Smooth muscle cell (in vitro differentiated cells): ENCODE results near the gene VDAC2. TPM values are rescaled to one million over a fixed set of nuclear protein-coding genes. Genes with fewer than 3 reads are reported as not detected.

Experiments used
- DNase-seq: peaks from one replicate; lab custom pipeline; 2025; ENCODE audit not compliant: unreplicated experiment; lab: John Stamatoyannopoulos, UW
- H2AFZ ChIP-seq: fragments of 200-600 bp; sonication (generic); 2 replicates; pipeline ENCODE4 v1.6.0; 2016; ENCODE audit warnings: antibody characterized with exemption, low read depth, mild to moderate bottlenecking
- H3F3A ChIP-seq: fragments of 200-600 bp; sonication (generic); 2 replicates; pipeline ENCODE4 v1.6.0; 2017; ENCODE audit warnings: antibody characterized with exemption, low read depth
- H3K27ac ChIP-seq: fragments of 200-600 bp; sonication (generic); 2 replicates; pipeline ENCODE4 v1.5.1; 2016; ENCODE audit warnings: low read depth, mild to moderate bottlenecking
- H3K27me3 ChIP-seq: fragments of 200-600 bp; sonication (generic); 2 replicates; pipeline ENCODE4 v1.6.1; 2016; ENCODE audit warnings: low read depth, mild to moderate bottlenecking
- H3K36me3 ChIP-seq: fragments of 200-600 bp; sonication (generic); 2 replicates; pipeline ENCODE4 v1.5.1; 2016; ENCODE audit warnings: low read depth
- H3K4me1 ChIP-seq: fragments of 200-600 bp; sonication (generic); 2 replicates; pipeline ENCODE4 v1.5.1; 2016; ENCODE audit warnings: low read depth
- H3K4me2 ChIP-seq: fragments of 200-600 bp; sonication (generic); 2 replicates; pipeline ENCODE4 v1.6.0; 2016; ENCODE audit warnings: mild to moderate bottlenecking
- H3K4me3 ChIP-seq: fragments of 200-600 bp; sonication (generic); 2 replicates; pipeline ENCODE4 v1.5.1; 2016; ENCODE audit warnings: mild to moderate bottlenecking
- H3K79me2 ChIP-seq: fragments of 200-600 bp; sonication (generic); 2 replicates; pipeline ENCODE4 v1.6.0; 2016; ENCODE audit warnings: low read depth, mild to moderate bottlenecking
- H3K9ac ChIP-seq: fragments of 200-600 bp; sonication (generic); 2 replicates; pipeline ENCODE4 v1.6.0; 2016; ENCODE audit warnings: low read depth
- H3K9me3 ChIP-seq: fragments of 200-600 bp; sonication (generic); replicated peaks from 2 replicates; pipeline ENCODE4 v1.5.1; 2016; ENCODE audit warnings: low read depth
- H4K20me1 ChIP-seq: fragments of 200-600 bp; sonication (generic); 2 replicates; pipeline ENCODE4 v1.6.0; 2016; ENCODE audit warnings: low read depth
- WGBS: methylation state at CpG from one replicate; pipeline ENCODE4 v1.1.7; 2016; ENCODE audit warnings: low lambda C conversion rate; 5-methylcytosine and 5-hydroxymethylcytosine counted together
- polyA plus RNA-seq: library from polyadenylated mRNA; unstranded; fragments of >200 nt; fragmentation: Nextera tagmentation; extraction: Ambion mirVana; gene quantifications from 2 replicates; pipeline ENCODE4 v1.2.1, GENCODE V29; 2016
- total RNA-seq: library from RNA; depleted of rRNA; stranded (reverse); fragments of >200 nt; gene quantifications from 2 replicates; pipeline ENCODE4 v1.2.3, GENCODE V29; 2014
- TF ChIP-seq, protein P1 (sequence below): fragments of 200-600 bp; sonication (generic); IDR thresholded peaks from 2 replicates; pipeline ENCODE4 v1.5.1; 2017; ENCODE audit warnings: borderline replicate concordance, mild to moderate bottlenecking, antibody characterized with exemption; ENCODE audit not compliant: insufficient read depth, poor library complexity, severe bottlenecking

VDAC2 gene
- total and polyA plus RNA-seq, 2 experiments from 2014 or later, result 183 to 207 TPM

DNA sequence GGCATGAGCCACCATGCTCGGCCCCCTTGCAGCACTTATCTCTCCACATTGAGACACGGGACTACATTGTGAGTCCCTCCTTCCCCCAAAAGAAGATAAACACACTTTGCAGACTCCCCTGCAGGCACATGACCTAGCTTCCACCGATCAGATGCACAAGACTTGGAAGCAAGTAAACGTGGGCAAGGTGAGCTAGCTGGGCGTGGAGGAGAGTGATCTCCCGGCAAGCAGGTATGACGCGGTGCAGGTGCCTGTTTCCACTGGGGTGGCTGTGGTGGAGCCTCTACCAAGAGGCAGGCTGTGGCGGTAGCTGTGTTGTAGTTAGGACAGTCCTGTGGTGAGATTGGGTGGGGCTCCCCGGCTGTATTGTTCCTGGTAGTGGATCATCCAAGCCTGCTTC lies 32.8 kb downstream of the VDAC2 start:
- H3K27me3 ChIP-seq, result no peaks in the 10 kb centered on the region
- no peak for DNase-seq
- no peaks in the 10 kb centered on the region for H3K9me3 ChIP-seq

DNA sequence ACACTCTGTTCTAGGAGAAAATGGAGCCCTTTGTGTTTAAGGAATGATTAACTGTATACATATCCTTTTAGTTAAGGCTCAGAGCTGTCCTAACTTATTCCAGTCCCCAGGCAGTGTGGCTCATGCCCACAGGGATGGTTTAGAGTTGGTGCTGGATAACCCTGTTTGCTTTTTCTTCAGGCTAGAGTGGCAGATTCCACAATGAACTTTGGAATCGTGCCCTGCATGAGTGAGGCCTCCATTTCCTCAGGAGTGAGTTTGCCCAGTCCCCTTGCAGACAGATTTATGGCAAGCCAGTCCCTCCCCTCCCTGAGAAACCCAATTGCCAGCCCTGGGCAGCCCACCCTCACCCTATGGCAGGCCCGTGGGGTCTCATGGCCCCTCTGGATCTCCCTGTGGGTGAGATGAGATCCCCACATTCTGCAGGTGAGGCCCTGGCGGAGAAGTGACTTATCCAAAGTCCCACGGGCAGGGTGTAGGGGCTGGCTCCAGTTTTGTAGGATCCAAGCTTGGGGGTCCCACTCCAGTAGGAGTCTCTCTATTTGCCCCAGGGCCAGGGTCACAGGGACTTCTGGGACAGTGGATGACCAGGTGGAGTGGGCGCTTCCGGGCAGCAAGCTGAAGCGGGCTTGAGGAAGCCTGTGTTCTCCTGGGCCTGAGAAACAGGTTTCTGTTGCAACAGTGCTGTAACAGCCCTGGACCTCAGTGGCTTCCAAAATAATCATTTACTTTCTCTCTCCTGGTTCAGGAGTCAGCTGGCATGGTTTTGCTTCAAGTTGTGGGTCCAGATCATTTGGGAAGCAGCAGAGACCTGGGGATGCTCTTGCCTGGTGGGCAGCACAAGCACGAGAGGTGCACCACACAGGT lies 34.1 kb downstream of the VDAC2 start:
- Histone ChIP-seq H3K4me2 (no peak overlapping the region), H2AFZ (no peak overlapping the region), H3F3A (no peaks in the 10 kb centered on the region), H3K4me3 (no peak overlapping the region), H3K9me3 (no peaks in the 10 kb centered on the region), H3K27ac (no peak overlapping the region), H3K36me3 (no peaks in the 10 kb centered on the region), H4K20me1 (no peaks in the 10 kb centered on the region), H3K27me3 (no peaks in the 10 kb centered on the region), H3K9ac (no peak overlapping the region), H3K4me1 (no peaks in the 10 kb centered on the region), H3K79me2 (no peaks in the 10 kb centered on the region)
- no peak for DNase-seq
- TF ChIP-seq, protein P1, sequence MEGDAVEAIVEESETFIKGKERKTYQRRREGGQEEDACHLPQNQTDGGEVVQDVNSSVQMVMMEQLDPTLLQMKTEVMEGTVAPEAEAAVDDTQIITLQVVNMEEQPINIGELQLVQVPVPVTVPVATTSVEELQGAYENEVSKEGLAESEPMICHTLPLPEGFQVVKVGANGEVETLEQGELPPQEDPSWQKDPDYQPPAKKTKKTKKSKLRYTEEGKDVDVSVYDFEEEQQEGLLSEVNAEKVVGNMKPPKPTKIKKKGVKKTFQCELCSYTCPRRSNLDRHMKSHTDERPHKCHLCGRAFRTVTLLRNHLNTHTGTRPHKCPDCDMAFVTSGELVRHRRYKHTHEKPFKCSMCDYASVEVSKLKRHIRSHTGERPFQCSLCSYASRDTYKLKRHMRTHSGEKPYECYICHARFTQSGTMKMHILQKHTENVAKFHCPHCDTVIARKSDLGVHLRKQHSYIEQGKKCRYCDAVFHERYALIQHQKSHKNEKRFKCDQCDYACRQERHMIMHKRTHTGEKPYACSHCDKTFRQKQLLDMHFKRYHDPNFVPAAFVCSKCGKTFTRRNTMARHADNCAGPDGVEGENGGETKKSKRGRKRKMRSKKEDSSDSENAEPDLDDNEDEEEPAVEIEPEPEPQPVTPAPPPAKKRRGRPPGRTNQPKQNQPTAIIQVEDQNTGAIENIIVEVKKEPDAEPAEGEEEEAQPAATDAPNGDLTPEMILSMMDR, result no peak
- 92% methylated on average over 8 of the region's 8 CpGs for WGBS

More for the DNA sequence above, 32.8 kb downstream of the VDAC2 start:
- Histone ChIP-seq H3K4me3 (no peak overlapping the region), H3K4me2 (no peak overlapping the region), H3K79me2 (no peaks in the 10 kb centered on the region), H3F3A (no peaks in the 10 kb centered on the region), H2AFZ (no peak overlapping the region), H3K4me1 (no peaks in the 10 kb centered on the region), H3K27ac (no peak overlapping the region), H4K20me1 (no peaks in the 10 kb centered on the region), H3K36me3 (no peaks in the 10 kb centered on the region), H3K9ac (no peak overlapping the region)
- WGBS, result 87% methylated on average over 10 of the region's 10 CpGs
- TF ChIP-seq, protein P1, result no peak

DNA sequence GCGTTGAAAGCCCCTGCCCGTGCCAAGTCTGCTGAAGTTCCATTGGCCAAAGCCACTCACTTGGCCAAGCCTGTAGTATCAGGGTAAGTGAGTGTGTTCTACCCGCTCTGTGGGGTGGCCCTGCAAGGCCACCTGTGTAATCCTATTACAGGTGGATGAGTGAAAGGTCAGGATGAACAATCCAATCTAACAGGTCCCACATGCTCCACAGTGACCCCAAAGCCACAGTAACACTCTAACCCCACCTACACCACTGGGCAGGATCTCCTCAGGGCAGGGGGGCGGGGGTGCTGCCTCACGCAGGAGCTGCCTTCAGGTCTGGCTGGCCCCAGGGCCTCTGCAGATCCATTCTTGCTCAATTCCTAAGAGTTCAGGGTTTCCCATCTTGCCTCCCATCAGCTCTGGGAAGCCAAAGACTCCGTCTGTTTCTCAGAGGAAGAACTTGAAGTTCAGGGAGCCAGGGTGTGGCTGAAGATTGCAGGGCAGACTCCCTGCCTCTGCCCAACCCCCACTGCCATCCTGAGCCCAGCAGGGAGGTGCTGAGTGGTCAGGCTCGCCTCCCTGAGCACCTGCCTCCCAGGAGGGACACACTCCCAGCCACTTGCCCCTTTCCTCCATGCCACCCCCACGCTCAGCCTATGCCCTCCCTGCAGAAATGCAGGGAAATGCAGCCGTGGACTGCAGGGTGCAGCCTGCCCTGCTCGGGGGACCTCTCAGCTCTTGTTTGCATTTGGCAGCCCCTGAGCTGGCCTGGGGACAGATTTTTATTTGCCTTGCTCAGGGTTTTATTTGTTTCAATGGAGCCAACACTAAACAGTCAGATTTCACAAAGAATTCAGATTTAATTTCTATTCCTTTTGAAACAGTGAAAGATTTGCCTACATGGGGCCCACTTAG lies 35.0 kb downstream of the VDAC2 start:
- WGBS, result 88% methylated on average over 9 of the region's 10 CpGs
- no peaks in the 10 kb centered on the region for H3K79me2 ChIP-seq
- no peak for DNase-seq
- no peak overlapping the region for H3K4me3 ChIP-seq
- no peaks in the 10 kb centered on the region for H3F3A ChIP-seq
- H2AFZ ChIP-seq, result no peak overlapping the region
- H3K36me3 ChIP-seq, result no peaks in the 10 kb centered on the region
- H3K4me2 ChIP-seq, result no peak overlapping the region
- no peaks in the 10 kb centered on the region for H3K27me3 ChIP-seq
- no peaks in the 10 kb centered on the region for H3K9me3 ChIP-seq
- H3K27ac ChIP-seq, result no peak overlapping the region
- H3K9ac ChIP-seq, result no peak overlapping the region
- TF ChIP-seq, protein P1, result no peak
- H3K4me1 ChIP-seq, result no peaks in the 10 kb centered on the region
- no peaks in the 10 kb centered on the region for H4K20me1 ChIP-seq
